ENCODE results near the gene RCL1. TPM values are rescaled to one million over a fixed set of nuclear protein-coding genes. Genes with fewer than 3 reads are reported as not detected.
A peak's percentile ranks its signal among the peaks of the same experiment; 100 is the strongest.

Gene RCL1
- total RNA-seq, 1 donor, result 15.6 TPM

DNA sequence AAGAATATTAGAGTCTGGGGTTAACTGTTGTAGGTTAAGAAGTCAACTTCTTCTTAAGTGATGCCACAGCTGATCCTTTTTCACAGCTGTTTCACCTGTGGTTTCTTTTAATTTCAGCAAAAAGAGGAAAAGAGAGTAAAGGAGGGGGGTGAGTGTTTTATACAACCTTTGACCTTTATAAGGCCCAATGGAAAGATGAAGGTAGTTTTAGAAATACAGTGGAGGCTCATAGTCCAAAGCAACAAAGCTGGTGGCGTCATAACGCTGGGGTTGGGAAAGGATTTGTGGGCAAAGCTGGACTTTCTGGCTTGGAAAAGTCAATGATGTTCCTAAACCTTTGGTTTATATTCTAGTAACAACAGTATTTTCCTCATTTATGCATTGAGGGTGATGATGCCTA lies 49.5 kb downstream of the RCL1 start:
- H3K4me2 ChIP-seq (ENCODE audit: insufficient read depth, low read length), result no peak overlapping the region
- no peak overlapping the region for H2AFZ ChIP-seq (ENCODE audit: low read length)
- no peaks in the 10 kb centered on the region for H3K79me2 ChIP-seq (ENCODE audit: insufficient read depth, low read length)
- peaks cover 32% of the 10 kb centered on the region for H3K4me1 ChIP-seq (ENCODE audit: insufficient read depth, low read length)
- DNase-seq (ENCODE audit: insufficient read length, low spot score, missing footprints), result no peak
- no peaks in the 10 kb centered on the region for H3K9me3 ChIP-seq (ENCODE audit: low read depth, low read length)
- H3K27me3 ChIP-seq (ENCODE audit: insufficient read depth, low read length), result no peaks in the 10 kb centered on the region
- H3K36me3 ChIP-seq (ENCODE audit: insufficient read depth, low read length), result peaks cover 13% of the 10 kb centered on the region
- H3K27ac ChIP-seq (ENCODE audit: low read depth, low read length), result no peak overlapping the region
- TF ChIP-seq, protein P1, sequence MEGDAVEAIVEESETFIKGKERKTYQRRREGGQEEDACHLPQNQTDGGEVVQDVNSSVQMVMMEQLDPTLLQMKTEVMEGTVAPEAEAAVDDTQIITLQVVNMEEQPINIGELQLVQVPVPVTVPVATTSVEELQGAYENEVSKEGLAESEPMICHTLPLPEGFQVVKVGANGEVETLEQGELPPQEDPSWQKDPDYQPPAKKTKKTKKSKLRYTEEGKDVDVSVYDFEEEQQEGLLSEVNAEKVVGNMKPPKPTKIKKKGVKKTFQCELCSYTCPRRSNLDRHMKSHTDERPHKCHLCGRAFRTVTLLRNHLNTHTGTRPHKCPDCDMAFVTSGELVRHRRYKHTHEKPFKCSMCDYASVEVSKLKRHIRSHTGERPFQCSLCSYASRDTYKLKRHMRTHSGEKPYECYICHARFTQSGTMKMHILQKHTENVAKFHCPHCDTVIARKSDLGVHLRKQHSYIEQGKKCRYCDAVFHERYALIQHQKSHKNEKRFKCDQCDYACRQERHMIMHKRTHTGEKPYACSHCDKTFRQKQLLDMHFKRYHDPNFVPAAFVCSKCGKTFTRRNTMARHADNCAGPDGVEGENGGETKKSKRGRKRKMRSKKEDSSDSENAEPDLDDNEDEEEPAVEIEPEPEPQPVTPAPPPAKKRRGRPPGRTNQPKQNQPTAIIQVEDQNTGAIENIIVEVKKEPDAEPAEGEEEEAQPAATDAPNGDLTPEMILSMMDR (IDR thresholded peaks at IDR 0.05; ENCODE audit: extremely low read depth, low read depth, low read length), result no peak
- no peak overlapping the region for H3K4me3 ChIP-seq (ENCODE audit: insufficient read depth, low read length)
- no peaks in the 10 kb centered on the region for H4K20me1 ChIP-seq (ENCODE audit: insufficient read depth, low read length)

DNA sequence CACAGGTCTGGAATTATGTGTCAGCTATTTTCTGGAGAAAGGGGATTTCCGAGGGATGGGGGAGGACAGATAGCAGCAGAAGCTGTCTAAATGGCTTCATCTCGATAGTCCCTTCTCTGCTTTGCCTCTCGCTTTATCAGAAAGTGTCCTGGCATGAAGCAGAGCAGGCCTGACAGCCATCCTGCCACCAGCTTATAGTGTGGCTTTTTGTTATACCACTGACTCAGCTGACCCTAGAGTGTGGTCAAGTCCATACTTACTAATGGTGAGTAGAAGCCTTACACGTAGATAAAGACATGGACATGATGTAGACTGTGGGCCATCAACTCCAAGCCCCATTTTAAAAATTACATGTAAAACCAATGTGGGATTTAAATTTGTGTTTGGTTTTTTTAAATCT lies 50.0 kb downstream of the RCL1 start:
- no peak for DNase-seq (ENCODE audit: insufficient read length, low spot score, missing footprints)
- Histone ChIP-seq H3K27ac (ENCODE audit: low read depth, low read length) (peak overlapping the region; percentile 9), H3K4me2 (ENCODE audit: insufficient read depth, low read length) (no peak overlapping the region), H2AFZ (ENCODE audit: low read length) (no peak overlapping the region), H3K4me3 (ENCODE audit: insufficient read depth, low read length) (no peak overlapping the region), H3K27me3 (ENCODE audit: insufficient read depth, low read length) (no peaks in the 10 kb centered on the region), H4K20me1 (ENCODE audit: insufficient read depth, low read length) (no peaks in the 10 kb centered on the region), H3K4me1 (ENCODE audit: insufficient read depth, low read length) (peaks cover 27% of the 10 kb centered on the region), H3K9me3 (ENCODE audit: low read depth, low read length) (no peaks in the 10 kb centered on the region), H3K79me2 (ENCODE audit: insufficient read depth, low read length) (no peaks in the 10 kb centered on the region), H3K36me3 (ENCODE audit: insufficient read depth, low read length) (peaks cover 13% of the 10 kb centered on the region)
- TF ChIP-seq, protein P1 (IDR thresholded peaks at IDR 0.05; ENCODE audit: extremely low read depth, low read depth, low read length), result no peak

- H4K20me1 ChIP-seq (ENCODE audit: insufficient read depth, low read length), result no peaks in the 10 kb centered on the region
- DNase-seq (ENCODE audit: insufficient read length, low spot score, missing footprints), result no peak
- no peak overlapping the region for H3K4me2 ChIP-seq (ENCODE audit: insufficient read depth, low read length)
- H3K27me3 ChIP-seq (ENCODE audit: insufficient read depth, low read length), result no peaks in the 10 kb centered on the region
- no peak overlapping the region for H3K4me3 ChIP-seq (ENCODE audit: insufficient read depth, low read length)
- no peak overlapping the region for H3K27ac ChIP-seq (ENCODE audit: low read depth, low read length)
- H2AFZ ChIP-seq (ENCODE audit: low read length), result no peak overlapping the region
- H3K9me3 ChIP-seq (ENCODE audit: low read depth, low read length), result no peaks in the 10 kb centered on the region
- H3K79me2 ChIP-seq (ENCODE audit: insufficient read depth, low read length), result no peaks in the 10 kb centered on the region
- H3K4me1 ChIP-seq (ENCODE audit: insufficient read depth, low read length), result peaks cover 16% of the 10 kb centered on the region
- TF ChIP-seq, protein P1 (IDR thresholded peaks at IDR 0.05; ENCODE audit: extremely low read depth, low read depth, low read length), result no peak
- peaks cover 15% of the 10 kb centered on the region for H3K36me3 ChIP-seq (ENCODE audit: insufficient read depth, low read length)
Observed at GRCh38 chr9:4844056-4844838, 51.5 kb downstream of the RCL1 start.

GRCh38 chr9:4849369-4849768 lies 56.6 kb downstream of the RCL1 start:
- Histone ChIP-seq H3K4me1 (ENCODE audit: insufficient read depth, low read length) (no peaks in the 10 kb centered on the region), H3K4me2 (ENCODE audit: insufficient read depth, low read length) (no peak overlapping the region), H3K9me3 (ENCODE audit: low read depth, low read length) (no peaks in the 10 kb centered on the region), H3K36me3 (ENCODE audit: insufficient read depth, low read length) (peaks cover 22% of the 10 kb centered on the region), H3K79me2 (ENCODE audit: insufficient read depth, low read length) (no peaks in the 10 kb centered on the region), H4K20me1 (ENCODE audit: insufficient read depth, low read length) (no peaks in the 10 kb centered on the region), H2AFZ (ENCODE audit: low read length) (no peak overlapping the region), H3K27me3 (ENCODE audit: insufficient read depth, low read length) (no peaks in the 10 kb centered on the region), H3K4me3 (ENCODE audit: insufficient read depth, low read length) (no peak overlapping the region), H3K27ac (ENCODE audit: low read depth, low read length) (no peak overlapping the region)
- TF ChIP-seq, protein P1 (IDR thresholded peaks at IDR 0.05; ENCODE audit: extremely low read depth, low read depth, low read length), result no peak
- no peak for DNase-seq (ENCODE audit: insufficient read length, low spot score, missing footprints)
